ENCODE results near the gene FAM107B.

- TF ChIP-seq CTCF (IDR thresholded peaks at IDR 0.05) (no peak), POLR2A (IDR thresholded peaks at IDR 0.05) (no peak)
Observed at GRCh38 chr10:14671386-14671831, 103.3 kb downstream of the FAM107B start.

Measured in uterus (tissue), 2 donors.